SU-DHL-6 (cell line): ENCODE data around the gene HSD3B2.

ENCODE experiments used
- H2AFZ ChIP-seq: fragments of 200-600 bp; sonication (generic); 2 replicates; pipeline ENCODE4 v1.6.1; 2014; ENCODE audit warnings: low read depth, mild to moderate bottlenecking, moderate library complexity, mixed read lengths, antibody characterized with exemption, low read length; ENCODE audit not compliant: severe bottlenecking
- H3F3A ChIP-seq: fragments of 200-600 bp; shearing (Covaris generic); 2 replicates; pipeline ENCODE4 v1.6.0; 2016; ENCODE audit warnings: antibody characterized with exemption, mild to moderate bottlenecking; ENCODE audit not compliant: insufficient read depth
- H3K27ac ChIP-seq: fragments of 200-600 bp; sonication (generic); 2 replicates; pipeline ENCODE4 v1.5.1; 2016; ENCODE audit warnings: low read depth, mild to moderate bottlenecking, low read length, moderate library complexity, mixed read lengths
- H3K27me3 ChIP-seq: fragments of 200-600 bp; sonication (generic), shearing (Covaris generic); 2 replicates; pipeline ENCODE4 v1.6.0; 2014; ENCODE audit warnings: mild to moderate bottlenecking, low read length
- H3K36me3 ChIP-seq: fragments of 200-600 bp; sonication (generic); 2 replicates; pipeline ENCODE4 v1.6.1; 2014; ENCODE audit warnings: mild to moderate bottlenecking, low read length, mixed read lengths
- H3K4me2 ChIP-seq: fragments of 300-600, 200-600 bp; shearing (Covaris generic), sonication (generic); 2 replicates; pipeline ENCODE4 v1.6.0; 2014; ENCODE audit warnings: low read length, low read depth, mild to moderate bottlenecking; ENCODE audit not compliant: poor library complexity, severe bottlenecking
- H3K4me3 ChIP-seq: fragments of 200-600 bp; sonication (generic); 2 replicates; pipeline ENCODE4 v1.5.1; 2014; ENCODE audit warnings: antibody characterized with exemption, low read length, mild to moderate bottlenecking, mixed read lengths; ENCODE audit not compliant: insufficient read depth, poor library complexity, severe bottlenecking
- H3K79me2 ChIP-seq: fragments of 200-600 bp; sonication (generic); 2 replicates; pipeline ENCODE4 v1.6.1; 2014; ENCODE audit warnings: mild to moderate bottlenecking, low read length, moderate library complexity; ENCODE audit not compliant: insufficient read depth
- H3K9ac ChIP-seq: fragments of 200-600 bp; sonication (generic); 2 replicates; pipeline ENCODE4 v1.7.0; 2014; ENCODE audit warnings: mild to moderate bottlenecking, low read length
- H3K9me2 ChIP-seq: fragments of 200-600 bp; sonication (generic); replicated peaks from 2 replicates; pipeline ENCODE4 v1.6.1; 2014; ENCODE audit warnings: low read length; ENCODE audit not compliant: insufficient read depth
- H3K9me3 ChIP-seq: fragments of 200-600 bp; sonication (generic); 2 replicates; pipeline ENCODE4 v1.6.1; 2014; ENCODE audit warnings: low read length, mixed read lengths; ENCODE audit not compliant: insufficient read depth
- H4K20me1 ChIP-seq: fragments of 200-600 bp; sonication (generic); 2 replicates; pipeline ENCODE4 v1.6.1; 2014; ENCODE audit warnings: low read depth, mild to moderate bottlenecking, antibody characterized with exemption, low read length, moderate library complexity, mixed read lengths
- EZH2phosphoT487 ChIP-seq: fragments of 200-600 bp; sonication (generic), shearing (Covaris generic); conservative IDR thresholded peaks from 2 replicates; pipeline ENCODE4 v1.6.1; 2018; ENCODE audit warnings: mild to moderate bottlenecking, antibody characterized with exemption, low read length, moderate library complexity, mixed read lengths
- TF ChIP-seq, protein P1 (sequence below): fragments of 200-600 bp; sonication (generic); IDR thresholded peaks from one replicate; pipeline ENCODE4 v1.5.1; 2017; ENCODE audit warnings: antibody characterized with exemption, mild to moderate bottlenecking, low read length, moderate library complexity; ENCODE audit not compliant: insufficient read depth, poor library complexity, severe bottlenecking

HSD3B2 gene

DNA sequence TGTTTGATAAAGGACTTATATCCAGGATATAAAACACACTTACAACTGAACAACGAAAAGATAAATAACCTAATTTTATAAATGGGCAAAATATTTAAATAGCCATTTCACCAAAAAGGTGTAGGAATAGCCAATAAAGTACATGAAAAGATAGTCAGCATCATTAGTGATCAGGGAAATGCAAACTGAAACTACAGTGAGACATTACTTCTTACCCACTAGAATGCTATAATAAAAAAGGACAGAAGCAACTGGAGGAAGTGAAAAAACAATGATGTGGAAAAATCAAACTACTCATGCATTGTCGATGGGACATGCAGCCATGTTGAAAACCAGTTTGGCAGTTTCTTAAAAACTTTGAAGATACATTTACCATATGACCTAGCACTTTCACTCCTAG, 48.6 kb downstream of the HSD3B2 start:
- H3K9ac ChIP-seq: no peak overlapping the region
- H3K27ac ChIP-seq: no peak overlapping the region
- no peak overlapping the region for H3K4me3 ChIP-seq
- TF ChIP-seq, protein P1, sequence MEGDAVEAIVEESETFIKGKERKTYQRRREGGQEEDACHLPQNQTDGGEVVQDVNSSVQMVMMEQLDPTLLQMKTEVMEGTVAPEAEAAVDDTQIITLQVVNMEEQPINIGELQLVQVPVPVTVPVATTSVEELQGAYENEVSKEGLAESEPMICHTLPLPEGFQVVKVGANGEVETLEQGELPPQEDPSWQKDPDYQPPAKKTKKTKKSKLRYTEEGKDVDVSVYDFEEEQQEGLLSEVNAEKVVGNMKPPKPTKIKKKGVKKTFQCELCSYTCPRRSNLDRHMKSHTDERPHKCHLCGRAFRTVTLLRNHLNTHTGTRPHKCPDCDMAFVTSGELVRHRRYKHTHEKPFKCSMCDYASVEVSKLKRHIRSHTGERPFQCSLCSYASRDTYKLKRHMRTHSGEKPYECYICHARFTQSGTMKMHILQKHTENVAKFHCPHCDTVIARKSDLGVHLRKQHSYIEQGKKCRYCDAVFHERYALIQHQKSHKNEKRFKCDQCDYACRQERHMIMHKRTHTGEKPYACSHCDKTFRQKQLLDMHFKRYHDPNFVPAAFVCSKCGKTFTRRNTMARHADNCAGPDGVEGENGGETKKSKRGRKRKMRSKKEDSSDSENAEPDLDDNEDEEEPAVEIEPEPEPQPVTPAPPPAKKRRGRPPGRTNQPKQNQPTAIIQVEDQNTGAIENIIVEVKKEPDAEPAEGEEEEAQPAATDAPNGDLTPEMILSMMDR: no peak
- TF ChIP-seq EZH2phosphoT487: no peak
- H3K9me2 ChIP-seq: no peaks in the 10 kb centered on the region
- no peak overlapping the region for H2AFZ ChIP-seq
- no peaks in the 10 kb centered on the region for H3K27me3 ChIP-seq
- no peaks in the 10 kb centered on the region for H3K36me3 ChIP-seq
- H3K79me2 ChIP-seq: no peaks in the 10 kb centered on the region
- no peaks in the 10 kb centered on the region for H4K20me1 ChIP-seq
- H3F3A ChIP-seq: no peaks in the 10 kb centered on the region
- no peak overlapping the region for H3K4me2 ChIP-seq
- H3K9me3 ChIP-seq: no peaks in the 10 kb centered on the region

GRCh38 chr1:119466445-119466844, 51.5 kb downstream of the HSD3B2 start:
- H3K4me2 ChIP-seq: no peak overlapping the region

GRCh38 chr1:119467219-119467618, 52.3 kb downstream of the HSD3B2 start:
- no peak overlapping the region for H2AFZ ChIP-seq
- no peak overlapping the region for H3K9ac ChIP-seq
- H3K9me2 ChIP-seq: no peaks in the 10 kb centered on the region
- TF ChIP-seq EZH2phosphoT487: no peak
- TF ChIP-seq, protein P1: no peak
- H4K20me1 ChIP-seq: no peaks in the 10 kb centered on the region
- H3F3A ChIP-seq: no peaks in the 10 kb centered on the region
- H3K27me3 ChIP-seq: no peaks in the 10 kb centered on the region
- H3K27ac ChIP-seq: no peak overlapping the region
- no peak overlapping the region for H3K4me3 ChIP-seq
- no peaks in the 10 kb centered on the region for H3K36me3 ChIP-seq
- no peak overlapping the region for H3K4me2 ChIP-seq
- no peaks in the 10 kb centered on the region for H3K9me3 ChIP-seq
- H3K79me2 ChIP-seq: no peaks in the 10 kb centered on the region

More at GRCh38 chr1:119466445-119466844, 51.5 kb downstream of the HSD3B2 start:
- no peak overlapping the region for H3K27ac ChIP-seq
- H3K9me2 ChIP-seq: no peaks in the 10 kb centered on the region
- no peak overlapping the region for H2AFZ ChIP-seq
- no peaks in the 10 kb centered on the region for H3K27me3 ChIP-seq
- H3K9ac ChIP-seq: no peak overlapping the region
- no peak overlapping the region for H3K4me3 ChIP-seq
- H3K79me2 ChIP-seq: no peaks in the 10 kb centered on the region
- H3K36me3 ChIP-seq: no peaks in the 10 kb centered on the region
- no peaks in the 10 kb centered on the region for H3K9me3 ChIP-seq
- no peaks in the 10 kb centered on the region for H4K20me1 ChIP-seq
- H3F3A ChIP-seq: no peaks in the 10 kb centered on the region
- TF ChIP-seq EZH2phosphoT487: no peak
- TF ChIP-seq, protein P1: no peak
